IMR-90 (cell line): ENCODE results near the gene MTPN. TPM values are rescaled to one million over a fixed set of nuclear protein-coding genes. Genes with fewer than 3 reads are reported as not detected.

Experiments
- ATAC-seq: fragments of 200-7000 bp; cut with Tn5 transposase; 2 replicates; pipeline ENCODE4 v1.9.1; 2020; ENCODE audit warnings: low read depth, mild to moderate bottlenecking, moderate library complexity
- BruUV-seq: library from RNA; stranded (reverse); fragments of 400-500 nt; replicated peaks from 2 replicates; lab custom pipeline; 2021; lab: Mats Ljungman, UMichigan
- CTCF ChIA-PET: fragments of 300-600 bp; formaldehyde crosslinking; extraction: SDS; loops from one replicate; lab custom pipeline; 2021; ENCODE audit warnings: antibody characterized with exemption; lab: Yijun Ruan, JAX
- POLR2A ChIA-PET: fragments of 300-600 bp; sonication (Branson Sonifier 250); formaldehyde crosslinking; loops from one replicate; lab custom pipeline; 2022; ENCODE audit warnings: antibody characterized with exemption; ENCODE audit not compliant: unreplicated experiment; lab: Charles Lee
- DNase-seq: peaks from one replicate; pipeline ENCODE4 v3.0.0; 2013
- H2AFZ ChIP-seq: replicated peaks from 2 replicates; pipeline ENCODE3; 2013; ENCODE audit warnings: low read length, mild to moderate bottlenecking; ENCODE audit not compliant: poor library complexity
- H2AK5ac ChIP-seq: 2 replicates; pipeline ENCODE4 v1.6.1; 2013; ENCODE audit warnings: low read depth, low read length, inconsistent platforms
- H2AK9ac ChIP-seq: replicated peaks from 2 replicates; pipeline ENCODE3; 2013; ENCODE audit warnings: mild to moderate bottlenecking, low read depth, low read length, moderate library complexity; ENCODE audit not compliant: poor library complexity
- H2BK120ac ChIP-seq: 2 replicates; pipeline ENCODE4 v1.6.1; 2013; ENCODE audit warnings: low read depth, low read length, inconsistent platforms
- H2BK15ac ChIP-seq: 3 replicates; pipeline ENCODE4 v1.6.1; 2013; ENCODE audit warnings: low read depth, low read length, inconsistent platforms
- H2BK20ac ChIP-seq: 2 replicates; pipeline ENCODE4 v1.6.1; 2013; ENCODE audit warnings: low read depth, mild to moderate bottlenecking, inconsistent platforms, low read length, moderate library complexity
- H2BK5ac ChIP-seq: 2 replicates; pipeline ENCODE4 v1.6.1; 2013; ENCODE audit warnings: mild to moderate bottlenecking, low read depth, low read length, inconsistent platforms; ENCODE audit not compliant: poor library complexity, severe bottlenecking
- H3K14ac ChIP-seq: replicated peaks from 2 replicates; pipeline ENCODE4 v1.6.1; 2013; ENCODE audit warnings: low read depth, low read length, inconsistent platforms
- H3K18ac ChIP-seq: 2 replicates; pipeline ENCODE4 v1.6.1; 2013; ENCODE audit warnings: low read depth, low read length, control low read depth
- H3K23ac ChIP-seq: 2 replicates; pipeline ENCODE4 v1.6.1; 2013; ENCODE audit warnings: low read depth, low read length, inconsistent platforms
- H3K27ac ChIP-seq: 2 replicates; pipeline ENCODE4 v1.5.1; 2013; ENCODE audit warnings: mild to moderate bottlenecking, control low read depth, low read length; ENCODE audit not compliant: insufficient read depth
- H3K27me3 ChIP-seq: 2 replicates; pipeline ENCODE4 v1.6.1; 2013; ENCODE audit warnings: low read length; ENCODE audit not compliant: control insufficient read depth, insufficient read depth
- H3K36me3 ChIP-seq: 2 replicates; pipeline ENCODE4 v1.6.1; 2013; ENCODE audit warnings: low read length, mixed read lengths; ENCODE audit not compliant: control insufficient read depth, insufficient read depth
- H3K4ac ChIP-seq: 2 replicates; pipeline ENCODE4 v1.6.1; 2013; ENCODE audit warnings: low read depth, low read length, inconsistent platforms
- H3K4me1 ChIP-seq: 2 replicates; pipeline ENCODE4 v1.6.1; 2013; ENCODE audit warnings: low read length, mixed read lengths; ENCODE audit not compliant: control insufficient read depth, insufficient read depth
- H3K4me2 ChIP-seq: 2 replicates; pipeline ENCODE4 v1.6.1; 2013; ENCODE audit warnings: low read depth, mild to moderate bottlenecking, control low read depth, low read length, moderate library complexity
- H3K4me3 ChIP-seq: 2 replicates; pipeline ENCODE4 v1.5.1; 2013; ENCODE audit warnings: low read depth, mild to moderate bottlenecking, control low read depth, low read length, moderate library complexity; ENCODE audit not compliant: insufficient read depth
- H3K56ac ChIP-seq: 2 replicates; pipeline ENCODE4 v1.6.1; 2013; ENCODE audit warnings: low read length, inconsistent platforms; ENCODE audit not compliant: insufficient read depth; ENCODE audit errors: extremely low read depth
- H3K79me1 ChIP-seq, 2 experiments: 2 replicates each; pipeline ENCODE4 v1.6.1; 2013; ENCODE audit warnings: low read length in 2 of 2, inconsistent platforms in 1 of 2, low read depth in 1 of 2
- H3K9ac ChIP-seq: 2 replicates; pipeline ENCODE4 v1.6.1; 2013; ENCODE audit warnings: low read depth, low read length, control low read depth
- H3K9me1 ChIP-seq: 2 replicates; pipeline ENCODE4 v1.6.1; 2013; ENCODE audit warnings: low read length, inconsistent platforms; ENCODE audit not compliant: insufficient read depth
- H3K9me3 ChIP-seq: 2 replicates; pipeline ENCODE4 v1.6.1; 2013; ENCODE audit warnings: low read length; ENCODE audit not compliant: control insufficient read depth, insufficient read depth
- H4K20me1 ChIP-seq: 2 replicates; pipeline ENCODE4 v1.6.1; 2013; ENCODE audit warnings: low read length, inconsistent platforms; ENCODE audit not compliant: insufficient read depth
- H4K5ac ChIP-seq: 2 replicates; pipeline ENCODE4 v1.6.1; 2013; ENCODE audit warnings: mild to moderate bottlenecking, low read depth, low read length, control low read depth
- H4K8ac ChIP-seq, 2 experiments: 2 replicates each; pipeline ENCODE4 v1.6.1; 2013; ENCODE audit warnings: low read depth in 2 of 2, low read length in 2 of 2, control low read depth in 1 of 2, inconsistent platforms in 1 of 2
- H4K91ac ChIP-seq: 2 replicates; pipeline ENCODE4 v1.6.1; 2013; ENCODE audit warnings: low read depth, low read length, inconsistent platforms; ENCODE audit not compliant: insufficient read depth
- BHLHE40 ChIP-seq: fragments of 150-350 bp; IDR thresholded peaks from 2 replicates; pipeline ENCODE4 v1.6.1; 2016; ENCODE audit warnings: mild to moderate bottlenecking, low read depth, low read length
- FOS ChIP-seq: fragments of 150-350 bp; IDR thresholded peaks from 2 replicates; pipeline ENCODE4 v1.6.1; 2016; ENCODE audit warnings: low read depth, low read length
- MAZ ChIP-seq: IDR thresholded peaks from 2 replicates; pipeline ENCODE4 v1.6.1; 2012; ENCODE audit warnings: low read depth, mild to moderate bottlenecking, low read length, improper control_type of control experiment, moderate library complexity, borderline replicate concordance
- NFE2L2 ChIP-seq: fragments of 150-350 bp; IDR thresholded peaks from 2 replicates; pipeline ENCODE4 v1.6.1; 2016; ENCODE audit warnings: low read depth, mild to moderate bottlenecking, low read length
- RCOR1 ChIP-seq: IDR thresholded peaks from 2 replicates; pipeline ENCODE4 v1.6.1; 2012; ENCODE audit warnings: mild to moderate bottlenecking, low read length, improper control_type of control experiment; ENCODE audit not compliant: insufficient replicate concordance
- RFX5 ChIP-seq: IDR thresholded peaks from 2 replicates; pipeline ENCODE4 v1.8.0; 2012; ENCODE audit warnings: low read depth, mild to moderate bottlenecking, low read length, moderate library complexity
- SMC3 ChIP-seq: fragments of 150-350 bp; IDR thresholded peaks from 2 replicates; pipeline ENCODE4 v1.6.1; 2016; ENCODE audit warnings: low read depth, mild to moderate bottlenecking, antibody characterized with exemption, low read length, moderate library complexity
- WGBS, 2 experiments: methylation state at CpG; one replicate each; pipeline versions ENCODE4 v1.1.5 to v1.1.7; 2013; ENCODE audit warnings: missing lambda C conversion rate in 2 of 2; ENCODE audit not compliant: insufficient read length in 1 of 2; ENCODE audit errors: extremely low coverage in 2 of 2; 5-methylcytosine and 5-hydroxymethylcytosine counted together
- dilution Hi-C: fragments of 300-500 bp; cut with HindIII; formaldehyde crosslinking; loops from one replicate; pipeline ENCODE4 v1.14.3; 2018; ENCODE audit warnings: low sequenced_read_pairs; ENCODE audit not compliant: unreplicated experiment
- in situ Hi-C: fragments of 300-500 bp; cut with MboI; formaldehyde crosslinking; loops from 3 replicates; pipeline ENCODE4 v1.14.3; 2019; ENCODE audit warnings: low sequenced_read_pairs, inconsistent platforms, mixed read lengths
- intact Hi-C: fragments of 100-400 bp; cut with micrococcal nuclease; formaldehyde crosslinking; loops from 2 replicates; pipeline ENCODE4 v1.10.0; 2022
- polyA plus RNA-seq, 3 experiments: library from polyadenylated mRNA; depleted of rRNA; stranded (reverse); fragments of >200 nt; gene quantifications; 2 replicates each; pipeline ENCODE4 v1.2.3, GENCODE V29; 2012; ENCODE audit warnings: low replicate concordance in 1 of 3
- total RNA-seq: library from RNA; depleted of rRNA; stranded (reverse); fragments of >200 nt; gene quantifications from 2 replicates; pipeline ENCODE4 v1.2.3, GENCODE V29; 2012
- TF ChIP-seq, protein P1 (sequence below): fragments of 150-350 bp; IDR thresholded peaks from 2 replicates; pipeline ENCODE4 v1.6.1; 2016; ENCODE audit warnings: low read depth, mild to moderate bottlenecking, low read length, moderate library complexity, borderline replicate concordance
- TF ChIP-seq, protein P2 (sequence below): conservative IDR thresholded peaks from 2 replicates; pipeline ENCODE4 v1.5.1; 2012; ENCODE audit warnings: mild to moderate bottlenecking, low read depth, low read length, improper control_type of control experiment
- TF ChIP-seq, protein P3 (sequence below): fragments of 150-350 bp; IDR thresholded peaks from 2 replicates; pipeline ENCODE4 v1.6.1; 2017; ENCODE audit warnings: mild to moderate bottlenecking, antibody characterized with exemption, low read length, low read depth

Gene MTPN
- total and polyA plus RNA-seq, 2 of the 4 experiments (the other 2 are of a cell fraction): 58.8 to 94.4 TPM

DNA sequence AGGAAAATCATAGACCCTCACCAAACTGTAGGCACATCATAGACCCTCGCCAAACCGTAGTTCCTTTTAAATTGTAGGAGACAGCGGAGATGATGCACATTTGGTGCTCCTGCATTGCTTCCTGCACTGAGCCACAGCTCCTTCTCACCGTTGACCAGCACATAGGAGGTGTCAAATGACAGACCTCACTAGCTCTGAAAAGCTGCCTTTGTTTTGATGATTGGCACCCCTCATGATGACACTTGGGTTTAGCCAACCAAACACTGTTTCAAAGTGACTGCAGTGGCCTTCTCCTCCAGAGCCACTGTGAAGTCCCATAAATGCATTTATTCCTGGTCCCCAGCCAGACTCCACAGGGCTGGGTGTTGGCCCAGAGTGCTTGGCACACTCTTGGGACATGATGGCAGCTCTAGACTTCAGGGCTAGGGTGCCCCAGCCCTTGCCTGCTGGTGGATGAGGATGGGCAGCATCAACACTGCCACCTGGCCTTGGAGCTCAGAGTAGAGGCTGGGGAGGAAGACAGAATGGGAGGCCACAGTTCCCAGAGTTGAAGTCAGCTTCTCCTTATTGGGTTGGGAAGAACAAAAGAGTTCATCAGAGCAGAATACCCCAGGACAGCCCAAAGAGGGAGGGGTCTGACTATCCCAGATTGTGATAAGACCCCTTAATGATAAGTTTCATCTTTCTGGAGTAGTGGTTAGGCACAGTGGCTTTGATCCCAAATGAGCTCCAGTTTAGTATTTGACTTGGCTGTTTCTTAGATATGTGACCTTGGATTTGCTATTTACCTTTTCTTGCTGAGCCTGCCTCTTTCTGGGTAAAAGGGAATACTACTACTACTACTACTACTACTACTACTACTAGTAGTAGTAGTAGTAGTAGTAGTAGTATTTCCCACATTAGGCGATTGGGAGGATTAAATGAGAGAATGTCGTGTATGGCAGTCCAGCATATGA lies 75.3 kb downstream of the MTPN start:
- Histone ChIP-seq H3K23ac (no peak overlapping the region), H3K14ac (no peak overlapping the region), H3K79me1 (no peaks in the 10 kb centered on the region), H3K4me2 (no peak overlapping the region), H2BK20ac (no peak overlapping the region), H3K9me3 (no peaks in the 10 kb centered on the region), H4K5ac (no peak overlapping the region), H4K8ac (no peak overlapping the region), H3K27me3 (no peaks in the 10 kb centered on the region), H3K4ac (no peak overlapping the region), H2BK5ac (no peak overlapping the region), H3K4me1 (no peaks in the 10 kb centered on the region), H4K20me1 (no peaks in the 10 kb centered on the region), H3K9me1 (no peaks in the 10 kb centered on the region; the same call in 1 of the 2 replicates), H3K4me3 (no peak overlapping the region), H3K36me3 (no peaks in the 10 kb centered on the region), H3K27ac (no peak overlapping the region), H3K56ac (no peak overlapping the region), H2BK120ac (no peak overlapping the region), H3K9ac (no peak overlapping the region), H2AFZ (no peak overlapping the region), H3K18ac (no peak overlapping the region), H2BK15ac (no peak overlapping the region), H4K91ac (no peak overlapping the region), H2AK5ac (no peak overlapping the region), H2AK9ac (no peak overlapping the region)
- CTCF ChIA-PET: interaction anchor here (0.6 kb wide), 1 partner anchor 57 kb away, joined by 3 read pairs; no protein-coding TSS in a partner anchor
- no peak for ATAC-seq
- DNase-seq: no peak
- POLR2A ChIA-PET: no interaction called here
- in situ Hi-C loops: no loop called here
- dilution Hi-C loops: no loop called here
- WGBS, 2 experiments: no CpG with 5 or more reads among the region's 6 CpGs
- BruUV-seq: no TSS peak
- TF ChIP-seq NFE2L2 (no peak), BHLHE40 (no peak), RCOR1 (no peak), SMC3 (no peak), MAZ (no peak), FOS (no peak), RFX5 (no peak)
- TF ChIP-seq, protein P1, sequence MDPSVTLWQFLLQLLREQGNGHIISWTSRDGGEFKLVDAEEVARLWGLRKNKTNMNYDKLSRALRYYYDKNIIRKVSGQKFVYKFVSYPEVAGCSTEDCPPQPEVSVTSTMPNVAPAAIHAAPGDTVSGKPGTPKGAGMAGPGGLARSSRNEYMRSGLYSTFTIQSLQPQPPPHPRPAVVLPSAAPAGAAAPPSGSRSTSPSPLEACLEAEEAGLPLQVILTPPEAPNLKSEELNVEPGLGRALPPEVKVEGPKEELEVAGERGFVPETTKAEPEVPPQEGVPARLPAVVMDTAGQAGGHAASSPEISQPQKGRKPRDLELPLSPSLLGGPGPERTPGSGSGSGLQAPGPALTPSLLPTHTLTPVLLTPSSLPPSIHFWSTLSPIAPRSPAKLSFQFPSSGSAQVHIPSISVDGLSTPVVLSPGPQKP: no peak
- TF ChIP-seq, protein P2, sequence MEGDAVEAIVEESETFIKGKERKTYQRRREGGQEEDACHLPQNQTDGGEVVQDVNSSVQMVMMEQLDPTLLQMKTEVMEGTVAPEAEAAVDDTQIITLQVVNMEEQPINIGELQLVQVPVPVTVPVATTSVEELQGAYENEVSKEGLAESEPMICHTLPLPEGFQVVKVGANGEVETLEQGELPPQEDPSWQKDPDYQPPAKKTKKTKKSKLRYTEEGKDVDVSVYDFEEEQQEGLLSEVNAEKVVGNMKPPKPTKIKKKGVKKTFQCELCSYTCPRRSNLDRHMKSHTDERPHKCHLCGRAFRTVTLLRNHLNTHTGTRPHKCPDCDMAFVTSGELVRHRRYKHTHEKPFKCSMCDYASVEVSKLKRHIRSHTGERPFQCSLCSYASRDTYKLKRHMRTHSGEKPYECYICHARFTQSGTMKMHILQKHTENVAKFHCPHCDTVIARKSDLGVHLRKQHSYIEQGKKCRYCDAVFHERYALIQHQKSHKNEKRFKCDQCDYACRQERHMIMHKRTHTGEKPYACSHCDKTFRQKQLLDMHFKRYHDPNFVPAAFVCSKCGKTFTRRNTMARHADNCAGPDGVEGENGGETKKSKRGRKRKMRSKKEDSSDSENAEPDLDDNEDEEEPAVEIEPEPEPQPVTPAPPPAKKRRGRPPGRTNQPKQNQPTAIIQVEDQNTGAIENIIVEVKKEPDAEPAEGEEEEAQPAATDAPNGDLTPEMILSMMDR: no peak
- TF ChIP-seq, protein P3, sequence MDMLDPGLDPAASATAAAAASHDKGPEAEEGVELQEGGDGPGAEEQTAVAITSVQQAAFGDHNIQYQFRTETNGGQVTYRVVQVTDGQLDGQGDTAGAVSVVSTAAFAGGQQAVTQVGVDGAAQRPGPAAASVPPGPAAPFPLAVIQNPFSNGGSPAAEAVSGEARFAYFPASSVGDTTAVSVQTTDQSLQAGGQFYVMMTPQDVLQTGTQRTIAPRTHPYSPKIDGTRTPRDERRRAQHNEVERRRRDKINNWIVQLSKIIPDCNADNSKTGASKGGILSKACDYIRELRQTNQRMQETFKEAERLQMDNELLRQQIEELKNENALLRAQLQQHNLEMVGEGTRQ: no peak
- intact Hi-C loops: no loop called here
